DMS153 treated with DMSO at 0.1 percent for 48 hours (cell line): ENCODE results near the gene CAPZA1.

Experiments
- DNase-seq: peaks from one replicate; lab custom pipeline; 2025; ENCODE audit not compliant: unreplicated experiment; lab: John Stamatoyannopoulos, UW

Gene CAPZA1

GRCh38 chr1:112675728-112676381 is 56.2 kb downstream of the CAPZA1 start:
- no peak for DNase-seq

GRCh38 chr1:112676543-112676942 is 56.9 kb downstream of the CAPZA1 start:
- DNase-seq: no peak

- DNase-seq: no peak
These were observed 57.9 kb downstream of the CAPZA1 start for GRCh38 chr1:112677501-112677900.

- DNase-seq: no peak
These were observed 59.0 kb downstream of the CAPZA1 start for GRCh38 chr1:112678605-112679004.

GRCh38 chr1:112685913-112686312 is 66.3 kb downstream of the CAPZA1 start:
- DNase-seq: no peak

GRCh38 chr1:112686417-112686816 is 66.8 kb downstream of the CAPZA1 start:
- no peak for DNase-seq

- DNase-seq: no peak
These were observed 67.2 kb downstream of the CAPZA1 start for GRCh38 chr1:112686835-112687234.

- no peak for DNase-seq
These were observed 67.7 kb downstream of the CAPZA1 start for GRCh38 chr1:112687361-112687760.

- DNase-seq: no peak
These were observed 68.3 kb downstream of the CAPZA1 start for GRCh38 chr1:112687785-112688496.

- DNase-seq: no peak
These were observed 69.2 kb downstream of the CAPZA1 start for GRCh38 chr1:112688781-112689193.

- no peak for DNase-seq
These were observed 69.7 kb downstream of the CAPZA1 start for GRCh38 chr1:112689196-112689841.

GRCh38 chr1:112689842-112690237 is 70.2 kb downstream of the CAPZA1 start:
- DNase-seq: no peak

- no peak for DNase-seq
These were observed 73.0 kb downstream of the CAPZA1 start for GRCh38 chr1:112692681-112693080.

- DNase-seq: no peak
These were observed 74.2 kb downstream of the CAPZA1 start for GRCh38 chr1:112693821-112694220.

GRCh38 chr1:112694363-112694929 is 74.8 kb downstream of the CAPZA1 start:
- no peak for DNase-seq

GRCh38 chr1:112695276-112695675 is 75.6 kb downstream of the CAPZA1 start:
- DNase-seq: no peak

GRCh38 chr1:112696578-112697314 is 77.1 kb downstream of the CAPZA1 start:
- no peak for DNase-seq

- DNase-seq: no peak
These were observed 78.2 kb downstream of the CAPZA1 start for GRCh38 chr1:112697781-112698201.

- DNase-seq: peak; percentile 77
These were observed 79.0 kb downstream of the CAPZA1 start for GRCh38 chr1:112698366-112699310.
